ELF-1 (cell line): ENCODE measurements around the gene SCAMP5.

ENCODE experiments used
- DNase-seq: peaks from one replicate; pipeline ENCODE4 v3.0.0-alpha.2; 2016; ENCODE audit warnings: low read depth, low spot score

SCAMP5 gene

GRCh38 chr15:75023181-75023871, 28.0 kb downstream of the SCAMP5 start, which contains the start of gene PPCDC:
Gene PPCDC, plus strand, starts transcription at chr15:75023590. Its CDS starts 4,729 bp downstream, at chr15:75028319.
- DNase-seq, result peak; percentile 97

GRCh38 chr15:75023872-75024636, 28.7 kb downstream of the SCAMP5 start:
- DNase-seq, result peak; percentile 24

GRCh38 chr15:75025107-75025506, 29.7 kb downstream of the SCAMP5 start:
- DNase-seq, result no peak

- DNase-seq, result no peak
Observed at GRCh38 chr15:75025548-75026260, 30.3 kb downstream of the SCAMP5 start.

GRCh38 chr15:75027551-75027950, 32.2 kb downstream of the SCAMP5 start:
- DNase-seq, result no peak

GRCh38 chr15:75028991-75029377, 33.6 kb downstream of the SCAMP5 start:
- no peak for DNase-seq

GRCh38 chr15:75029378-75030022, 34.1 kb downstream of the SCAMP5 start:
- peak; percentile 93 for DNase-seq

- no peak for DNase-seq
Observed at GRCh38 chr15:75030023-75030413, 34.7 kb downstream of the SCAMP5 start.

- no peak for DNase-seq
Observed at GRCh38 chr15:75030424-75030823, 35.1 kb downstream of the SCAMP5 start.

GRCh38 chr15:75031848-75032247, 36.5 kb downstream of the SCAMP5 start:
- DNase-seq, result no peak

GRCh38 chr15:75032395-75032794, 37.0 kb downstream of the SCAMP5 start:
- DNase-seq, result no peak

GRCh38 chr15:75033809-75034208, 38.4 kb downstream of the SCAMP5 start:
- no peak for DNase-seq

- DNase-seq, result no peak
Observed at GRCh38 chr15:75034615-75035014, 39.3 kb downstream of the SCAMP5 start.

GRCh38 chr15:75036212-75036616, 40.9 kb downstream of the SCAMP5 start:
- peak; percentile 89 for DNase-seq

GRCh38 chr15:75037685-75038084, 42.3 kb downstream of the SCAMP5 start:
- no peak for DNase-seq

- no peak for DNase-seq
Observed at GRCh38 chr15:75038231-75038630, 42.9 kb downstream of the SCAMP5 start.

GRCh38 chr15:75042730-75043508, 47.6 kb downstream of the SCAMP5 start:
- peak; percentile 73 for DNase-seq

- peak; percentile 89 for DNase-seq
Observed at GRCh38 chr15:75043509-75044257, 48.3 kb downstream of the SCAMP5 start.

GRCh38 chr15:75044258-75044878, 49.0 kb downstream of the SCAMP5 start:
- DNase-seq, result no peak
